Chondrocyte (in vitro differentiated cells): ENCODE data around the gene LRRC7. TPM values are rescaled to one million over a fixed set of nuclear protein-coding genes. Genes with fewer than 3 reads are reported as not detected.

Source experiments
- DNase-seq: peaks from one replicate; pipeline ENCODE4 v3.0.0; 2021; ENCODE audit warnings: mixed read lengths, low spot score
- H3K27ac Mint-ChIP-seq: one replicate; pipeline ENCODE4 v1.8.0; 2021; ENCODE audit warnings: mild to moderate bottlenecking, moderate library complexity, mixed read lengths; ENCODE audit not compliant: unreplicated experiment
- H3K27me3 Mint-ChIP-seq: 2 replicates; pipeline ENCODE4 v1.8.0; 2021; ENCODE audit warnings: low read depth, mixed read lengths
- H3K36me3 Mint-ChIP-seq: 2 replicates; pipeline ENCODE4 v1.8.0; 2021; ENCODE audit warnings: low read depth, mixed read lengths
- H3K4me1 Mint-ChIP-seq: 2 replicates; pipeline ENCODE4 v1.8.0; 2021; ENCODE audit warnings: low read depth, mild to moderate bottlenecking, mixed read lengths
- H3K4me3 Mint-ChIP-seq: one replicate; pipeline ENCODE4 v1.8.0; 2021; ENCODE audit warnings: mild to moderate bottlenecking, moderate library complexity, mixed read lengths; ENCODE audit not compliant: unreplicated experiment
- H3K9me3 Mint-ChIP-seq: 2 replicates; pipeline ENCODE4 v1.8.0; 2021; ENCODE audit warnings: low read depth, mixed read lengths
- total RNA-seq: library from RNA; stranded (reverse); gene quantifications from 3 replicates; pipeline ENCODE4 v1.2.1, GENCODE V29; 2021
- TF ChIP-seq, protein P1 (sequence below): fragments of 200-600 bp; sonication (generic); IDR thresholded peaks from 2 replicates; pipeline ENCODE4 v1.5.0; 2021; ENCODE audit warnings: antibody characterized with exemption, mild to moderate bottlenecking, moderate library complexity

LRRC7 gene
- total RNA-seq, 1 donor from 2014 or later = not detected

- TF ChIP-seq, protein P1, sequence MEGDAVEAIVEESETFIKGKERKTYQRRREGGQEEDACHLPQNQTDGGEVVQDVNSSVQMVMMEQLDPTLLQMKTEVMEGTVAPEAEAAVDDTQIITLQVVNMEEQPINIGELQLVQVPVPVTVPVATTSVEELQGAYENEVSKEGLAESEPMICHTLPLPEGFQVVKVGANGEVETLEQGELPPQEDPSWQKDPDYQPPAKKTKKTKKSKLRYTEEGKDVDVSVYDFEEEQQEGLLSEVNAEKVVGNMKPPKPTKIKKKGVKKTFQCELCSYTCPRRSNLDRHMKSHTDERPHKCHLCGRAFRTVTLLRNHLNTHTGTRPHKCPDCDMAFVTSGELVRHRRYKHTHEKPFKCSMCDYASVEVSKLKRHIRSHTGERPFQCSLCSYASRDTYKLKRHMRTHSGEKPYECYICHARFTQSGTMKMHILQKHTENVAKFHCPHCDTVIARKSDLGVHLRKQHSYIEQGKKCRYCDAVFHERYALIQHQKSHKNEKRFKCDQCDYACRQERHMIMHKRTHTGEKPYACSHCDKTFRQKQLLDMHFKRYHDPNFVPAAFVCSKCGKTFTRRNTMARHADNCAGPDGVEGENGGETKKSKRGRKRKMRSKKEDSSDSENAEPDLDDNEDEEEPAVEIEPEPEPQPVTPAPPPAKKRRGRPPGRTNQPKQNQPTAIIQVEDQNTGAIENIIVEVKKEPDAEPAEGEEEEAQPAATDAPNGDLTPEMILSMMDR = no peak
- H3K27ac Mint-ChIP-seq = no peak overlapping the region
- peaks cover 14% of the 10 kb centered on the region for H3K9me3 Mint-ChIP-seq
- H3K27me3 Mint-ChIP-seq = peaks cover 32% of the 10 kb centered on the region
- H3K4me3 Mint-ChIP-seq = no peak overlapping the region
- H3K36me3 Mint-ChIP-seq = peaks cover 1% of the 10 kb centered on the region
- no peak for DNase-seq
- H3K4me1 Mint-ChIP-seq = no peaks in the 10 kb centered on the region
Observed at GRCh38 chr1:69940231-69940630, 372.5 kb downstream of the LRRC7 start.

- Mint-ChIP-seq H3K27ac (no peak overlapping the region), H3K36me3 (peaks cover 2% of the 10 kb centered on the region), H3K9me3 (peaks cover 20% of the 10 kb centered on the region), H3K27me3 (peaks cover 30% of the 10 kb centered on the region), H3K4me1 (no peaks in the 10 kb centered on the region), H3K4me3 (no peak overlapping the region)
- no peak for DNase-seq
- TF ChIP-seq, protein P1 = no peak
Observed at GRCh38 chr1:69940816-69941215, 373.1 kb downstream of the LRRC7 start.

DNA sequence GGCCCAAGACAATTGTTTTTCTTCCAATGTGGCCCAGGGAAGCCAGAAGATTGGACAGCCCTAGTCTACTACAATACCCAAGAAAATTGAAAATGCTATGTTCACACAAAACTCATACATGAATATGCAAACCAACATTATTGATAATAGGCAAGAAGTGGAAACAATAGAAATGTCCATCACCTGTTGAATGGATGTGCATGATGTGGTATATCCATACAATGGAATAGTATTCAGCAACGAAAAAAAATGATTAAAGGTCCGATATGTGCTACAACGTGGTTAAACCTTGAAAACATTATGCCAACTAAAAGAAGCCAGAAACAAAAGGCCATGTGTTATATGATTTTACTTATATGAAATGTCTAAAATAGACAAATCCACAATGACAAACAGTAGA, 375.3 kb downstream of the LRRC7 start:
- no peak overlapping the region for H3K27ac Mint-ChIP-seq

DNA sequence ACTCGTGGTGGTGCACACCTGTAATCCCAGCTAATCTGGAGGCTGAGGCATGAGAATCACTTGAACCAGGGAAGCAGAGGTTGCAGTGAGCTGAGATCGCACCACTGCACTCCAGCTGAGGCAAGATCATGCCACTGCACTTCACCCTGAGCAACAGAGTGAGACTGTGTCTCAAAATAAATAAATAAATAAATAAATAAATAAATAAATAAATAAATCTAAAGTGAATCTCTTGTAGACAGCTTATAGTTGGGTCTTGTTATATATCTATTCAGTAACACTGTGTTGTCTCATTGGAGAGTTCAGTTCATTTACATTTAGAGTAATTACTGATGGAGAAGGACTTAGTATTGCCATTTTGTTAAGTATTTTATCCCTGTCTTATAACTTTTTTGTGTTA, 379.2 kb downstream of the LRRC7 start:
- peaks cover 23% of the 10 kb centered on the region for H3K9me3 Mint-ChIP-seq
- H3K36me3 Mint-ChIP-seq = peaks cover 4% of the 10 kb centered on the region
- H3K4me3 Mint-ChIP-seq = no peak overlapping the region
- no peaks in the 10 kb centered on the region for H3K4me1 Mint-ChIP-seq
- no peak for DNase-seq
- no peak overlapping the region for H3K27ac Mint-ChIP-seq
- peaks cover 8% of the 10 kb centered on the region for H3K27me3 Mint-ChIP-seq
- TF ChIP-seq, protein P1 = no peak

More for the DNA sequence above, 375.3 kb downstream of the LRRC7 start:
- Mint-ChIP-seq H3K9me3 (peaks cover 23% of the 10 kb centered on the region), H3K4me1 (no peaks in the 10 kb centered on the region), H3K36me3 (peaks cover 4% of the 10 kb centered on the region), H3K27me3 (peaks cover 22% of the 10 kb centered on the region), H3K4me3 (no peak overlapping the region)
- TF ChIP-seq, protein P1 = no peak
- no peak for DNase-seq

DNA sequence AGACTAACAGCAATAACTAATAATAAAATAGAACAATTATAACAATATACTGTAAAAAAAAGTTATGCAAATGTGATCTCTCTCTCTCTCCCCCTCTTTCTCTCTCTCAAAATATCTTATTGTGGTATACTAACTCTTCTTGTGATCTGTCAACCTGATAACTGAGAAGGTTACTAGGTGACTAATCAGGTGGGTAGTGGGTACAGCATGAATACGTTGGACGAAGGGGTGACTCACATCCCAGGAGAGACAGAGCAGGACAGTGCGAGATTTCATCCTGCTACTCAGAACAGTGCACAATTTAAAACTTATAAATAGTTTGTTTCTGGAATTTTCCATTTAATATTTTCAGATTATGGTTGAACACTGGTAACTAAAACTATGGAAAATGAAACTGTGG, 380.1 kb downstream of the LRRC7 start:
- TF ChIP-seq, protein P1 = no peak
- DNase-seq = no peak
- H3K27ac Mint-ChIP-seq = no peak overlapping the region
- no peaks in the 10 kb centered on the region for H3K4me1 Mint-ChIP-seq
- peaks cover 7% of the 10 kb centered on the region for H3K27me3 Mint-ChIP-seq
- peaks cover 4% of the 10 kb centered on the region for H3K36me3 Mint-ChIP-seq
- H3K9me3 Mint-ChIP-seq = peaks cover 23% of the 10 kb centered on the region
- no peak overlapping the region for H3K4me3 Mint-ChIP-seq
